ENCODE data around the gene NTM.

Gene NTM

DNA sequence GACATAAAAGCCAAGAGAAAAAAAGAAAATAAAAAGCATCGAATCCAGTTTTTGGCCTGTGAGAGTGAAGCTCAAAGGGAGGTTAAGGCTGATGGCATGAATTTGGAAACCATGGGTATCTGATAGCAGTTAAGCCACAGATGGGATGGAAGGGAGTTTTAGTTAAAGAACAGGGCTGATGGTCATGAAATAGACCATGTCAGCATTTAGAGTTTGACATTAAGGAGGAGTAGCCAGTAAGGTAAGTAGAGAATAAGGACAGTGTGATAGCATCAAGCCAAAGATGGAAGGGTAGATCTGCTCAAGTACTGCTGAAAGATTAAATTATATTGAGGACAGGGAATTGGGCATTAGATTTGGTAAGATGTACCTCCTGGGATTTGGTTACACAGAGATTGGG is 826.5 kb downstream of the NTM start:
- no peak for DNase-seq

DNA sequence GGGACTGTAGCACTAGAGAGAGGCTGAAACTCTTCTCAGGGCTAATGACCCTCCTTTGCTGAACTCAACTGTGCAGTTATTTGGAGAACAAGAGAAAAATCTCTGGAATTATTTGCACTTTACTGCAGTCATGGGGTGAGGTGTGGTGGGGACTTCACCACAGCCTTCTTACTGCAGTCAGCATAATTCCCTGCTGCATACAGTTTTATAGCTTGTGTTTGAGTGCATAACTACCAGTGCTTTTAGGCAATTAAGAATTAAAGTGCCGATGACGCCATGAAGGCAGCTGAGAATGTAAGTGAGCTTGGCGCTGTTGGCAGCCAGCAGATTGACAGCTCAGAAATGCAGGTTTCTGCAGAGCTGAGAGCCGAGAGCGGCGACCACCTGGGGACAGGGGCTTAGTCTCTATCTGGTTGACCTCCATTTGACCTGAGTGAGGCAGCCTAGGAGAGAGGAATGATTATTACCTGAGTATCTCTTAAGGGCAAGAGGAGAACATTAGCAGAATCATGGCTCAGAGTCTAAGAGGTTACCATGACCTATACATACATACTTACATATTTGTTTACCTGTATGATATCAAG is 830.0 kb downstream of the NTM start:
- no peak for DNase-seq

DNA sequence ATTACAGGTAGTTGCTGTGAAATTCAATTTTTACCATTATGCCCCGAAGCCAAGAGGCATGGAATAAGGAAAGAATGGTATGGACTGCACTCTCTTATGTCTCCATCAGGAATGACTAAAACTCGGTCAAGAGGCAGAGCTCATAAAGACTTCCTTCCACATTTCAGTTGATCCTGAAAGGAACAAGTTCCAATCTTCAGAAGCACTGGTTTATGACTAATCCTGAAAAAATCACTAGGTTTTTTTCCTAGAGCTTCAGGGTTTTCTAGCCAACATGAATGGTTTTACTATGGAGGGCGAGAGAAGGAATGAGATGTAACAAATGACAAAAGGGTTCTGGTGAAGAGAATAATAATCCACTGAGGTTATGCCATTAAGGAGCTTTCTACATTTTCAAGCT is 832.2 kb downstream of the NTM start:
- DNase-seq: no peak

DNA sequence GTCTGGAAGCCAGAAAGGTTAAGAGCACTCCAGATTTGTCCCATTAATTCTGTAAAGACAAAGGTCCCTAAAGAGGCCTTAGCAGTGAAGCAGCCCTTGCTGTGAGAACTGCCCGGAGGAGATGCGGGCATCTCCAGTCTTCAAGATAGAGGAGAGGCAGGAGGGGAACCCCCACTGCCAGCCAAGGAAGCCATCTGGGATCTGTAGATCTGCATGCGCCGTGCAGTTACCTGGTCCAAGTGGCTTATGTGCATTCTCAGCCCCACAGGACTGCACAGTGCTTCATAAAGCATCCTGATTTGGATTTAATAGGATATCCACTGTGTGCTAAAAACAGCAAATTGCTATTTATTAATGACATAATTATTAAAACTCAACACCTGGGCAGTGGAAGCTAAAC is 834.6 kb downstream of the NTM start:
- DNase-seq: no peak

DNA sequence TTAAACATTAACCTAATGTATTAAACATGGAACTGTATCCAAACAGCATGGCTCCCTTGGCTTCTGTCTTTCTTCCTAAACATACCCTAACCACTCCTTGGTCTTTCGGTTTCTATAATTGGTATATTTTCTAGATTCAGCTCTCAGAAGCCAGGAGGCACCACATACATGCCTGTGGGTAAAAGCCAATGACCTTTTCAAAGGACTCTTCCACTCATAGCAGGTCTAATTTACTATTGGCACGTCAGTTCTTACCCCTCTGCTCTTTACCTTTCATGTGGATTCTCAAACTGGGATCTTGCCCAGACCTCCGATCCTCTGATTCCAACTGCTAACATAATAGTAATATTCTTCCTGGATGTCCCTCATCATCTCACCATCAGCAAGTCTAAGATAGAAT is 835.1 kb downstream of the NTM start:
- no peak for DNase-seq

DNA sequence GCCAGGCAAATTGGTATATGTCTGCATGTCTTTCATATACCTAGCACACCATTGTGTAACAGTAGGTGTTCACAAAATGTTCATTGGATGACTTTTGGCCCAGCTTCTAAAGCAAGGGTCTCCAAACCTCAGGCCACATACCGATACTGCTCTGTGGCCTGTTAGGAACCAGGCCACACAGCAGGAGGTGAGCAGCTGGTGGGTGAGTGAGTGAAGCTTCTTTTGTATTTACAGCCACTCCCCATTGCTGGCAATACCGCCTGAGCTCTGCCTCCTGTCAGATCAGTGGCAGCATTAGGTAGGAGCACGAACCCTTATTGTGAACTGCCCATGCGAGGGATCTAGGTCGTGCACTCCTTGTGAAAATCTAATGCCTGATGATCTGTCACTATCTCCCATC is 836.6 kb downstream of the NTM start:
- no peak for DNase-seq

DNA sequence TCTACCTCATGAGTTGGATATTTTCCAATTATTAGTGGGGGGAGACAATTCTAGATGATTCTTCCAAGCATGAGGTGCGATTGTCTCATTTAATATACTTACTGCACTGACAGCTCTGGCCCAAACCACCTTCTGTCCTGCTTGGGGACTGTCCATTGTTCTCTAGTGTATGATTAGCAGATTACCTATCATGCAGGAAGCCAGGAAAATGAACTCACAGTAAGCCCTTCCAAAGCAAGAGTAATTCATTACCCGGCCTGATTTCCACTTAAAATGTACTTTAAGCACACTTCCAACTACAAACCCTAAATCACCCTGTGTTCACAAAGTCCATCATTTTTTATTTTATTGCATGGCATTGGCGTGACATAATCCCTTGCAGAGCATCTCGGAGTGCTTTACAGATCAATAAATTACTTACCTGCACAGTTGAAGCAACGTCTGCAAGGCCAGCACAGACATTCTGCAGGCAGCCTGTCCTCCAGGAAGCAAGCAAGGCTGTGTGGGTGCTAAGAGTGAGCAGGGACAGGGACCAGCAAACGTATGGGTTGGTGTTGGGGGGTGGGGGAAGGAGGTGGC is 838.2 kb downstream of the NTM start:
- DNase-seq: no peak

DNA sequence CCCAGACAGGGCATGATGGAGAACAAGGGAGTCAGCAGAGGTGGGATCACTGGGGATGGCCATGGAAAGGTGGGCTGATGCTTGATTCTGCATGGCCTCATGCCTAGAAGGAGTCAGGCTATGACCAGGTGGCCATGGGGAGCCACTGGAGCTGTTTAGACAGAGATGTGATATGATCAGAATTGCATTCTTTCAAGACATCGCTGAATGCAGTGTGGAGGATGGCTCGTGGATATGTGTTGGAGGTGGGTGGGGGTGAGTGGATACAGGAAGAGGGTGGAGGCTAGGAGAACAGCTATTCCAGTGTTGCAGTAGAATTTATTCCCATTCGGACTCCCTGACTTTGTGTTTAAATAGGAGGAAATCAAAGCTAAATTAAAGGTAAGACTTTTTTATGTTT is 841.1 kb downstream of the NTM start:
- no peak for DNase-seq

DNA sequence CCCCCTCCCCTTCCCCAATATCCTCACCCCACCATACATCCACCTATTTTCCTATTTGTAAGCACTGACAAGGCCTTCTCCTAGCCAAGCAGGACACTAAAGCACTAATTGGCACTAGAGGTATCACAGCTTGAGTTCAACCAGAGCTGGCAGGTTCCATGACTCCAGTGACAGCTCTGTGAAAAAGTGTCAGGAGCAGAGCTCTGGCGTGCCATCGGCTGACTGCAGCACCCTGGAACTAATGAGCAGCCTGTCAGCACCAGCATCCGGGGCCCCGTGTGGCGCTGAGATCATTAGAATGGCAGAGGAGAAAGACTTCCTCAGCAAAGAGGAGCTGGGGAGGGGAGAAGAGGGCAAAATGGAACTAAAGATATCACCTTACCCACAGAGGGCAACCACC is 847.4 kb downstream of the NTM start:
- no peak for DNase-seq

DNA sequence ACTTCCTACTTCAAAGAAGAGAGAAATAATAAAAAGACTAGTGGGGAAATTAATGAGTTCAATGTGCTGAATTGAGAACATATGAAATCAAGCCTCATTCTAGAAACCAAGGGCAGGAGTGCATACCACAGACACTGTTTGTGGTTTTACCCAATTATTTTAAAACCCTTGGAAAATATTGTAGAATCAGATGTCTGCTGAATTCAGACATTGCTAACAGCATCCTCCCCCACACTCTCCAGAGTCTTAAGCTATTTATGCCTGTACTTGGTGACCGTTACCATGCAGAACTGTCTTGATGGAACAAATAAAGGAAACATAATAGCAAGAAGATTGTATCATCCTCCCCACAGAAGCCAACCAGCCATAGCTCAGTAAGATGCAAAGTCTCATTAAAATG is 850.1 kb downstream of the NTM start:
- DNase-seq: no peak

DNA sequence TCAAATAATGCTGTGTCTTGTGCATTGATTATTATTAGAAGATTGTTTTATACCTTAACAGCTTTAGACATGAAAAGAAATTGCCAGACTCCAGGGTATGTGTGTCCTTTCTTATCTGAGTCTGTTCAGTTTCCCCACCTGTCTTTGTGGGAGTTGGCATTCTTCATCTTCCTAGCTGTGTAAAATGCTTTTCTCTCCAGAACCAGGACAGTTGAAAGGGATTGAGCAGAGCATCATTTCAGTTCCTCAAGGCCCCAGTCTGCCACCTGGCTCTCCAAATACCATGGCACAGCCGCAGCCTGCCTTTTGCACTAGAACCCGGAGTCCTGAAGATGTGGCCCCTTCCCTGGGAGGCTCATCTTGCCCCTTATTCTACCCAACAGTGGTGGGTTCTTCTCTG is 851.9 kb downstream of the NTM start:
- DNase-seq: no peak

DNA sequence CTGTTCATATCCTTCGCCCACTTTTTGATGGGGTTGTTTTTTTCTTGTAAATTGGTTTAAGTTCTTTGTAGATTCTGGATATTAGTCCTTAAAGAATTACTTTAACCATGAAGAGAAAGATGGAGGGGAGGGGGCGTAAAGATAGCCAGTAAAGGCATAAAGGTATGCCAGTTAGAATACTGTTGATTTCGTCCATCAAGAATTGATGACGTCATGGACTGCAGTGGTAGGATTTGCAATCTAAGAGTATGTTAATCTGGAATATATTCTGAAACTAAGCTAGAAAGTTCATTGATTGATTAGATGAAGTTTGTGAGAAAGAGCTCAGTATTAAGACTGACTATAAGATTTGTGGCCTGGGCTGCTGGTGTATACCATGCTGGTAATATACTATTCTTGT is 856.1 kb downstream of the NTM start:
- DNase-seq: no peak

DNA sequence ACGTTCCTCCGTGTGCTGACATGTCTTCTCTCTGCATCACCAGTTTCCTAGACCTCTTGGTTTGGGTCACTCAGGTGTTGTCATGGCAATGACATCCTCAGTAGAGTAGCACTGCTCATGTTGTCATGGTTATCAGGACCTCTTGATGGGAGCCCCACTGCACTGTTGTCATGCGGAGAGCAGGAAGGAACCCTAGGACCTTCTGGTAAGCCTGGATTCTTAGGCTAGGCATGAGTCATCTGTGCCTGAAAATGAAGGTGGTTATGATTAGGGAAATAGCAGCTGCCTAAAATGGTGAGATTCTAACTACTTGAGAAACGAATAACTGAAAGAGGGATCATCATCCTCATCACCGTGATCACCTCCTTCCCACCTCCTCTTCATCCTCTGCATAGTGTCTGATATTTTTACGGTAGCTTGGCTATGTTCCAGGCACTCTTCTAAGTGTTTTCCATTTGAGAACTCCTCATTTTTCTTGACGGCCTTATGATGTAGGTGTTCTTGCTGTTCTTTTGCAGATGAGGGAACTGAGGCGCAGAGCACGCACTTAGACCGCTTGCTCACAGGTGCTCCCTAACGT is 858.4 kb downstream of the NTM start:
- DNase-seq: no peak

DNA sequence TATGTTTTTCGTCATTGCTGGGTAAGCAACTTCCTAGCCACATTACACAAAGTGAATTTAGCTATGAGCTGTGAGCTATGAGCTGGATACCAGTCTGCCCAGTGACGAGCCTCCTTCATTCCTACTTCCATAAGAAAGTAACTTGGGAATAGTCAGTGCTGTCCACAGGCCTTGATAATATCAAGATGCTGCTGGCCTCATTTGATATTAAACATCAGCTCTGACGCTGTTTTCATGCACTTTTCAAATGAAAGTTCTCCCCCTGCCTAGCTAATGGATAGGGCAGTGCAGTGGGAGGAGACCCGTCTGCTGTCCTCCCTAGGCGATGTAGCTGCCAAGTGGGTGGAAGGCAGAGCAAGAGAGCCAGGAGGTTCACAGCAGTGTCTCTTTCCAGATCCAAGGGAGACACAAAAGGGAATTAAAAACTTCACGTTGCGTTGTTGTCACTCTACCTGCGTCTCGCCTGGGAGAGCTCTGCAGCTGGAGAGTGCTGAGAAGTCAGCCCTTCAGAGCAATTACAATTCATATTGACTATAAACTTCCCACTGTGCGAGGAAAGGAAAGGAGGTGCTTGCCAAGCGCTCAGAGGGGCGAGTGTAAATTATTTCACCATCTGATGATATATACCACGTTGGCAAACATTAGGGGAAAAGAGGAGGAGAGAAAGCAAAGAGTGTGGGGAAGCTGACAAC is 861.4 kb downstream of the NTM start:
- no peak for DNase-seq

DNA sequence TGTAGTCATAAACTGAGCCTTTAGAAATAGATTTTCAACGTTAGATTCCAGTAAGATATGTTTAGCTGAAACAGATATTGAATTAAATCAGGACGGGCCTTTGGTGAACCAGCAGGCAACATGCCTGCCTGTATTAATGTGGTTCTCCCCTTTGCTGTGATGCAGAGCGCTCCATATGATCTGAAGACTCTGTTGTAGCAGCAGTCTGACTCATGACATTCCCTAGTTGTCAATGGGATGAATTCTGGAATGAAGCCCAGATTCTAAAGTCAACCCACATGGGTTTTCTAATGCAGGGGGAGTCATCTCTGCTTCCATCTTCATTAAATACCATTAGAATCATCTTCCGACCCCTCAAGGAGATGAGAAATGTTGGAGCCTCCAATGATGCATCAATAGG is 864.5 kb downstream of the NTM start:
- DNase-seq: no peak

DNA sequence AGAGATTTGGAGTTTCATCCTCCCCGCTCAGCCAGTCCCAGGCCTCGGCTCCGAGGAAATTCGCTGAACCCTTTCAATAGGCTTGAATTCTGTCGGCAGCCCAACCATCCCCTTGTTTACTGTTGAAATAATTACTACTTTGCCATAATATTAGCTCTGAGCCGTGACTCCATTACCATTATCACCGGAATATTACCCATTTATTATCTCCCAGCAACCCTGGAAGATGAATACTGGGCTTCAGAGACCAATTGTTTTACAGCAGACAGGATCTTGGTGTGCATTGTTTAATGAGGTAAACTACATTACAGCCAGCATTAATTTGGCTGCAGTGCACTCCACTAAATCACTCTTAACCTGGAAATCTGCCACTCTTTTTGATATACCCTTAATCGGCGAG is 867.4 kb downstream of the NTM start:
- DNase-seq: no peak

DNA sequence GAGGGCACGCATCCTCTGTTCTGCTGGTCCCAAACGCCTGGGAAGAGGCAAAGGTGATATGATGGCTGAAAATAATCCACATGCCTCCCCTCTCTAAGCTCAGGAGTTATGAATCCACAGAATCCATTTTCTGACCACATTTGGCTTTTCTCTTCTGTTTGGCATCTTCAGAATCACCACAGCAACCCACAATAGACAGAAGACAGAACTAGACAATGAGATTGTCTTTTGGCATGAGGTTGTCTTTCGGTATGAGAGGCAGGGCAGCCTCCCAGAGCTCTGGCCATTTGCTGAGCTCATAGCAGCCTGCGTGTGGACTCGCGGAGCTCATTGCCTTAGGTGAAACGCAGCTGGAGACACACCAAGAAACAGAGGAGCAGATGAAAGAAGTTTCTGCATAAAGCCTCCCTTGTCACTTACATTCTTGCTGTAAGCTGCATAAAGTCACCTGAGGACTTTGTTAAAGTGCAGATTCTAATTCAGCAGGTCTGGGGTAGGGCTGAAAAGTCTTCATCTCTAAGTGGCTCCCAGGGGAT is 868.0 kb downstream of the NTM start:
- DNase-seq: no peak

DNA sequence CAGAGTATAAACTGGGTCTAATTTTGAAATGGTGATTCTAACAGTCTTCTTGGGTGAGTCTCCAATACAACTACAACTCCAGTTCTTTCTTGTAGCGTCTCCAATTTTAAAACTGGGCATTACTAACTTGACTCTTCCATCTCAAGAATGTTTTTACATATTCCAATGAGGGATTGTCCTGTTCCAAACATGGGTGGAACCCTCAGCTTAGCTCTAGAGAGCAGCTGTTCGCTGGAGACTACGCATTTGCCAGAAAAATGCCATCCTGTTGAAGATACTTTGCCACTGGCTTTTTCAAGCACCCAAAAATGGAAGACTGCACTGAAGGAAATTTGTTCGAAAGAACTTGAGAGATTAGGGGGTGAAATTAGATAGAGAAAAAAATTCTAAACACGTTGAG is 870.0 kb downstream of the NTM start:
- no peak for DNase-seq

DNA sequence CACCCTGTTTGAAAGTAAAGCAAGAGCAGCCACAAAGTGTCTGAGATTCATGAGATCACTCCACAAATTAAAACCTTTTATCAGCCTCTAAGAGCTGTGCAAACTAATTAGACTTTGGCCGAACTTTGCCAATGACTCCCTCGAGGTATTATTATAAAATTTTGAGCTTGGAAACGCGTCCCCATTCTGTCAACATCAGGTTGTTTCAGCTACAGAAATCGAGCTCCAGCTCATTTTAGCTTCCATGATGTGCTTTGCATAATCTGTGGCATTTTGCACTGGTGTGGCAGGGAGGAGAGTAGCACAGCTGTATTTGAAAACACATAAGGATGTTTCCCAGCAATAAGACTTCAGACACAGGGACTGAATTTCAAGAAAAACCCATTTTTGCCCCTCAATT is 872.2 kb downstream of the NTM start:
- no peak for DNase-seq

DNA sequence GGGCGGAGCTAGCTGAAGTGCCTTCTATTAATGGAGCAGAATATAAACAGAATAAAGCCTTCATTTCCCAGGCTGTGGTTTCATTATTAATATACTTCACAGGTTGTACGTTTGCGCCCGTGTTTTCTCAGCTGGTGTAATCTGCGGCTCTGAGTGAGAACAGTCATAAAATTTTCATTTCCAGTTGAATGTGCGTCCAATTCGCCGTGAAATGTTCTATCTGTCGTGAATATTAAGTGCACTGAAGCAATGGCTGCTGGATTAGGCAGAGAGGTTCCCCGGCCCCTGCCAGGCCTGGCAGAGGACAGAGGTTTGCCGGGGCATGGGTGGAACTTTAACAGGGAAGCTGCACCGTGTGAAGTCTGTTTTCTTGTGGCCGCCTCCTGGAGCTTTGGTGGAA is 874.4 kb downstream of the NTM start:
- no peak for DNase-seq

DNA sequence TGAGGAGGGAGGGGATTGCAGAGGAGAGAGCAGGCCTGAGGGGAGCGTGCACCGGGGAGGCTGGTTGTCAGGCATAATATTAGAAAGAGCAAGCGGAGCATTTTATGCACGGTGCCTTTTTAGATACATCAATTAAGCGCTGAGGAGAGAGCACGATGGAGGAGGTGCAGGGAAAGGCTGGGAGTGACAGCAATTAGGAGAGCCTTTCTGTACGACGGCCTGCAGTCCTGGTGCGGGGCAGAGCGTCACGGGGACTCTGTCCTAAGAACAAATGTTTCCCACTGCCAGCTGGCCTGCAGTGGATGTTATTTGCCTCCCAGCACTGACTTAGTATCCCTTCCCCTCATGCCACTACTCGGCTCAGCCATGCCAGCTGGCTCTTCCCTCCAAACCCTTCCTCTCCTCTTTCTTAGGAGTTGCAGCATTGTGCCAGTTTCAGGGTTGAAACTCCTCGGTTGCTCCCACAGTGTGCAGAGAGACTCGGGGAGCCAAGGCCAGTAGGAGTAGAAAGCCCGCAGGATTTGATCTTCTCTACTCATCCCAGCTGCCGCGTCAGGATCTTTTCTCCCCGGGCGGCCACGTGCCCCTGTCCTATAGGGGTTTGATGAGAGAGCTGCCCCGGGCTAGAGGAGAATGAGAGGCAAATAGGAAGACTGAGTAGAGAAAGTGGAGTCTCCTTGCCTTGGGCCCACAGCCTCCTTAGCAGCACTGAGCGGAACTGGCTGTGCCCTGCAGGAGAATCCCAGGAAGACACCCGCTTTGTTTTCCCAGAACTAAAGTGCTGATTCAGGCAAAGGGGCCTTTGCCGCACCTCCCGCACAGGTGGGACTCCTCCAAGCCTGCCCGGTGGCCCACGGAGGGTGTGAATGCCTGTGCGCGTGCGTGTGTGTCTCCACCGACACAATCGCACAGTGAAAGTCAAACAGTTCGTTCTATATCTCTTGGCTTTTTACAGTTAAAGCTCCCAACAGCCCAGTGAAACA is 875.3 kb downstream of the NTM start:
- no peak for DNase-seq

DNA sequence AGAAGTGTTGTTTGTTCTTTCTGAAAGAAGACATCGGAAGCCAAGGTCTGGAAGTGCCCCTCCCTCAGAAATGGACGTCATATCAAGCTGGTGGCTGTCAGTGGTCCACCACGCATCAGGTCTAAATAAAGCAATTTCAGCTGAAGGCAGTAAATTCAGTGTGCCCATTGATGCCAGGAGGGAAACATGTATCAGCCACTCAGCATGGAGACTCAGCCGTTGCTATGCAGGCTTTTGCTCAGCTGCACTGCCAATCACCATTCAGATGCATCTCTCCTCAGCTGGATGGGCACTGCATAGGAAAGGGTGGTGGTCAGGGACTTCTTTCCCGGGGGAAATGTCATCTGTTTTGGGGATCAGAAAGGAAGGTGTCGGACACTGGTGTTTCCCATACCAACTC is 878.2 kb downstream of the NTM start:
- no peak for DNase-seq

DNA sequence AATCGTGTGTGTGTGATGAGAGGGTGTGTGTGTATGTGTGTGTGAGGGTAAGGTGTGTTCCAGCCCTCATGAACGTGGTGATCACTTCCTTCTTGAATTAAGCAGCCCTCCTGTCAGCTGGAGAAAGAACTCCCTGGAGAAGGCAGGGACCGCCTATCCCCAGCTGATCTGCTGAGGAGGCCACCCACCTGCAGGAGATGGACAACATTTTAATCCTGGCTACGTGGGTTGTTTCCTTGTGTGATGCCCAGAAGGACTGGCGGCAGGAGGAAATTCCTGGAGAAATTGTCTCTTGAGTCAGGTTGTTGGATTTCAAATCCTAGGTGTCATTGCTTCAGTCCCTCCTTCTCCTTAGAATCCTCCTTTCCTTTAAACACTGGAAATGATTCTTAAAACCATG is 878.8 kb downstream of the NTM start:
- DNase-seq: no peak

Data from OCI-M1 (cell line).